ENCODE results near the gene CDKAL1. TPM values are rescaled to one million over a fixed set of nuclear protein-coding genes. Genes with fewer than 3 reads are reported as not detected.

The CDKAL1 gene
- total and polyA plus RNA-seq, 10 of the 15 experiments (the other 5 are each of a cell fraction or from before 2014, with no cell fraction given), result 10.7 to 26.9 (median 17.3) TPM

DNA sequence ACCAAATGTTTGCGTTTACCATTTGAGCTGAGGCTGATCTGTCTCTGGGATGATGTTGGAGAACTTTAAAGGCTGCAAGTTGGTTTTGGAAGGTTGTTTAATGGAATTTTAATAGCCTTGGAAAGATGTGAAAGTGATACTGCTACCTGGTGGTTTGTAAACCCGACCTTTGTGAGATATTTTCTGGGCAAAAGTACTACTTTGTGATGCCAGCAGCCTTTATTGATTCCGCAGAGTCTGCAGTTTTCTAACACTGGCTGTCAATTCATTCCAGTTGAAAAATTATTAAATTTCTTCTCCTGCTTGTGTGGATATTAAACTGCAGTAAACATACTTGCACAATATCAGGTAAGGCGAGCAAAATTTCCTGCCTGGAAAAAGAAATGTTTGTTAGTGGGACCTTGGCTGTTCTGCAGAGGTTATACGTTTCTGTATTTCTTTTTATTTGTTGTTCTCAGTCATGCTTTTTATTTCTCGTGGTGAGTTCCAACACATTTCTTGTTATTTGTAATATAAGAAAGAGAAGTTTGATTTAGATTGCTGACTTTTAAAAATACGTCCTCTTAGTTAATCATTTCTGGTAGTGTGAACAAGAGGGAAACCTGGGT lies 322.5 kb downstream of the CDKAL1 start:
- TF ChIP-seq POLR2AphosphoS2 (IDR thresholded peaks at IDR 0.05; ENCODE audit: low read depth, low read length) (no peak), ZSCAN29 (IDR thresholded peaks at IDR 0.05) (no peak), RELA (IDR thresholded peaks at IDR 0.05; ENCODE audit: borderline replicate concordance, partially characterized antibody) (no peak), IRF4 (IDR thresholded peaks at IDR 0.05; ENCODE audit: low read depth, low read length) (no peak), CHD2 (IDR thresholded peaks at IDR 0.05; ENCODE audit: borderline replicate concordance, low read depth, low read length) (no peak), FOS (IDR thresholded peaks at IDR 0.05; ENCODE audit: borderline replicate concordance, extremely low read depth, insufficient read length) (no peak), WRNIP1 (IDR thresholded peaks at IDR 0.05; ENCODE audit: borderline replicate concordance, low read depth, low read length) (no peak), SREBF2 (IDR thresholded peaks at IDR 0.05; ENCODE audit: low read length) (no peak), FOXK2 (IDR thresholded peaks at IDR 0.05) (no peak), ZNF217 (IDR thresholded peaks at IDR 0.05) (no peak), CHD4 (IDR thresholded peaks at IDR 0.05) (no peak), HDGF (IDR thresholded peaks at IDR 0.05) (no peak), STAT1 (conservative IDR thresholded peaks at IDR 0.05) (no peak), ZBTB11 (CRISPR knock-in tag; IDR thresholded peaks at IDR 0.05) (no peak), KAT2A (conservative IDR thresholded peaks at IDR 0.05; ENCODE audit: control insufficient read depth, low read depth, low read length) (no peak), ELK1 (IDR thresholded peaks at IDR 0.05; ENCODE audit: low read depth, low read length) (no peak), MYC (IDR thresholded peaks at IDR 0.05; ENCODE audit: insufficient read depth, insufficient read length, insufficient replicate concordance, low read length, severe bottlenecking) (no peak), IKZF2 (IDR thresholded peaks at IDR 0.05) (no peak)
- TF ChIP-seq, protein P1, sequence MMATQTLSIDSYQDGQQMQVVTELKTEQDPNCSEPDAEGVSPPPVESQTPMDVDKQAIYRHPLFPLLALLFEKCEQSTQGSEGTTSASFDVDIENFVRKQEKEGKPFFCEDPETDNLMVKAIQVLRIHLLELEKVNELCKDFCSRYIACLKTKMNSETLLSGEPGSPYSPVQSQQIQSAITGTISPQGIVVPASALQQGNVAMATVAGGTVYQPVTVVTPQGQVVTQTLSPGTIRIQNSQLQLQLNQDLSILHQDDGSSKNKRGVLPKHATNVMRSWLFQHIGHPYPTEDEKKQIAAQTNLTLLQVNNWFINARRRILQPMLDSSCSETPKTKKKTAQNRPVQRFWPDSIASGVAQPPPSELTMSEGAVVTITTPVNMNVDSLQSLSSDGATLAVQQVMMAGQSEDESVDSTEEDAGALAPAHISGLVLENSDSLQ (IDR thresholded peaks at IDR 0.05), result no peak
- BruUV-seq (replicated peaks), result no TSS peak
- Histone ChIP-seq H3K36me3 (ENCODE audit: control insufficient read depth in 2 of 2, insufficient read depth in 2 of 2, low read length in 1 of 2) (no peaks in the 10 kb centered on the region; a peak in 1 of 4 replicates), H3K9me3 (replicated peaks; ENCODE audit: control insufficient read depth, insufficient read depth, low read length) (no peaks in the 10 kb centered on the region), H4K20me1 (ENCODE audit: control insufficient read depth, insufficient read depth) (no peaks in the 10 kb centered on the region), H2AFZ (ENCODE audit: control insufficient read depth, low read depth, low read length) (no peak overlapping the region), H3K27ac (ENCODE audit: control insufficient read depth, insufficient read depth) (no peak overlapping the region), H3K4me3 (no peak overlapping the region), H3K79me2 (ENCODE audit: control insufficient read depth, insufficient read depth, low read length) (no peaks in the 10 kb centered on the region), H3K9ac (ENCODE audit: control insufficient read depth, insufficient read depth, low read length) (no peak overlapping the region), H3K4me1 (ENCODE audit: control insufficient read depth, insufficient read depth, low read length) (no peaks in the 10 kb centered on the region), H3K27me3 (replicated peaks in 1 of 2; ENCODE audit: control insufficient read depth in 2 of 2, insufficient read depth in 2 of 2, low read length in 1 of 2) (no peaks in the 10 kb centered on the region), H3K4me2 (ENCODE audit: control insufficient read depth, insufficient read depth) (no peak overlapping the region)
- RAD21 ChIA-PET (ENCODE audit: unreplicated experiment), result no interaction called here
- in situ Hi-C loops (cut with MboI) (no loop called here), intact Hi-C loops (cut with micrococcal nuclease; ENCODE audit: unreplicated experiment) (no loop called here)
- FAIRE-seq (no peak), DNase-seq (ENCODE audit: low read depth, low spot score) (no peak), ATAC-seq (no peak)
- SMC1A ChIA-PET (ENCODE audit: uncharacterized antibody, unreplicated experiment), result no interaction called here
- POLR2A ChIA-PET, result no interaction called here
- WGBS (ENCODE audit: insufficient coverage, insufficient replicate concordance, low lambda C conversion rate, missing lambda C conversion rate), result 80% methylated on average over 7 of the region's 7 CpGs
- CTCF ChIA-PET, result no interaction called here
